NCI-H226 (cell line): ENCODE results near the gene DNAAF2.

Experiments used
- DNase-seq: peaks from one replicate; pipeline ENCODE4 v3.0.0-alpha.2; 2015

DNAAF2 gene

GRCh38 chr14:49583629-49584028, 51.4 kb downstream of the DNAAF2 start:
- no peak for DNase-seq

DNA sequence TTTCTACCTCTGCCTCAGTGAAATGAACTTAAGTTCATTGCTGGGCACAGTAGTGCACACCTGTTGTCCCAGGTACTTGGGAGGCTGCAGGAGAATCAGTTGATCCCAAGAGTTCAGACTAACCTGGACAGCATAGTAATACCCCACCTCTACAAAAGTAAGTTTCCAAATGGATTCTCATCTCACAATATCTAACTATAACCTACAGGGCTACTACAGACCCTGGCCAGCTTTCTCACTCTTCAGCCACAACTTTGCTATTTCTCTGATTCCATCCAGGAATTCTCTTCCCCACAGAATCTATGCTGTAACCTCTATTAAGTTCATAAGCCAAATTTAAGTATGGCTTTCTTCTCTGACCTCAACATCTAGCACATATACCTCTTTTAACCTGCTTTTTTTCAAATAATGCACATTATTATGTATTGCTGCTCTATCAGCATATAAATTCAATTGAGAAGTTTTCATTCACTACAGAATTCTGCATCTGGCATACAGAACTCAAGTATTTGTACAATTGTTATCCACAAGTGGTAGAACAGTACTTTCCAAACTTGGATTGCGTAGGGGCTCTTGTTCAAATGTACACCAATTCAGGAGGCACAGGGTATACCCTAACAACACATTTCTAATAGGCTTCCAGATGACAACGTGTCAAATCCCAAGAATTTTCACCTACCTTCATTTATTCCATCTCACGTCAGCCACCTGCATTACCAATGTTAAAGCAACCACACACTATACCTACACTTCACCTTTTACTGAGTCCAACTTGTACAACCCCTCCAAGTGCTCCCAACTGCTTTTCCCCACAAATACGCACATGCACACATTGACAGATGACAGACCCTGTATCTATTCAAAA, 52.7 kb downstream of the DNAAF2 start:
- DNase-seq: no peak

DNA sequence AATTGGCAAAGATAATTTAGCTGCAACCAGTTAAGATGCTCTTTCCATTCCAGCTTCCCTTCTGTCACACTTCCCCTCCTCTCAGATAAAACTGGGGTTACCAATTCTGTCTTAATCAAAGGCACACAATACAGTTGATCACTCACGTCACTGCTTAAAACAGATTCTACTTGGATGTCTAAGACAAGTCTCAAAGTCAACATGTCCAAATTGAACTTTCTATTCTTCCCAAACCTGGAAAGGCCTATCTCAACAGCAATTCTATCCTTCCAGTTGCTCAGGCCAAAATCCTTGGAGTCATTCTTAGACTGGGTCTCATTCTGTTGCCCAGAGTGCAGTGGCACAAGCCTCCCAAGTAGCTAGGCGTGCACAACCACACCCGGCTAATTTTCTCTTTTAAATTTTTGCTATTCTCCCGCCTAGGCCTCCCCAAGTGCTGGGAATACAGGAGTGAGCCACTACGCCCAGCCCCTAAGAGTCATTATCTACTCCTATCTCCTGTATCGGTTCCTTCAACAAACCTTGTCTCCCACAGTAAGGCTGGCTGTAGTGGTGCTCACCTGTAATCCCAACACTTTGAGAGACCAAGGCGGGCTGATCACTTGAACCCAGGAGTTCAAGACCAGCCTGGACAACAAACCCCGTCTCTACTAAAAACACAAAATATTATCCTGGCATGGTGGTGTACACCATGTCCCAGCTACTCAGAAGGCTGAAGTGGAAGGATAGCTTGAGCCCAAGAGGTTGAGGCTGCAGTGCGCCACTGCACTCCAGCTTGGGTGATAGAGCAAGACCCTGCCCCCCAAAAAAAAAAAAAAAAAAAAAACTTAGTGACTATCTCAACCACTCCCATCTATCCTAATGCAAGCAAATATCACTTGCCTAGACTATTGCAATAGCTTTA, 53.6 kb downstream of the DNAAF2 start:
- DNase-seq: no peak

DNA sequence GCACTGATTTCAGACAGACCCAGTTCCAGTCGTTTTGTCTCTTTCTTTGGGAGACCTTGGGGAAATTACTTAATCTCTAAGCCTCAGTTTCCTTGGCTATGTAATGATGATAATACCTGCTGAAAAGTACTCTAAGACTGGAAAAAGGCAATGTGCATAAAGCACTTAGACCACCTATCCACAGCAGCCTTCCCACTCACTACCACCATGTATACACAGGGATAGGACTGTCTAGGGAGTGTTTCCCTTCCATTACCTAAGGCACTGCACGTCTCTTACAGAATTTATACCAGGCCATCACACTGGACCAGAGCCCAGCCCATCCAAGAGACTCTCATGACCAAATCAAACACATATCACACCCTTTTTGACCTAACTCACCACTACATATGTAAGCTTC, 55.2 kb downstream of the DNAAF2 start:
- no peak for DNase-seq

GRCh38 chr14:49578141-49578540, 56.9 kb downstream of the DNAAF2 start:
- DNase-seq: no peak
